ENCODE results near the gene COL4A4.

COL4A4 gene

DNA sequence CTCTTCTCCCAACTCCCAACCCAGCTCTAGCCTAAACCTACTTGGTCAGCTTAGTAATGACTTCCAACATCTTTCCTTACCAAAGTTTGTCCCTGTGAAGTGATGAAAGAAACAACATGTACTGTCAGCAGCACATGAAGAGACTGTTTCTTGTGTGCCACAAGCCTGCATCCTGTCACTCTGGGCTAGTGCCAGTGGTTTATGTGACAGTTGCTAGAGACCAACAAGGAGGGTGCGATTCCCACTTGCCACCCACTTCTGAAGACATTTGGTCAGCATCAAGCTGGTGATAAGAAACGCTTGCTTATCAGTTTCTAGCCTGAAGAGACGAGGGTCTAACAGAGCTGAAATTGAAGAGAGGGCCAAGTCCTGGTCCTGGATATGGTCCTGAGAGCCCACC, 132.6 kb downstream of the COL4A4 start:
- no peak for DNase-seq

DNA sequence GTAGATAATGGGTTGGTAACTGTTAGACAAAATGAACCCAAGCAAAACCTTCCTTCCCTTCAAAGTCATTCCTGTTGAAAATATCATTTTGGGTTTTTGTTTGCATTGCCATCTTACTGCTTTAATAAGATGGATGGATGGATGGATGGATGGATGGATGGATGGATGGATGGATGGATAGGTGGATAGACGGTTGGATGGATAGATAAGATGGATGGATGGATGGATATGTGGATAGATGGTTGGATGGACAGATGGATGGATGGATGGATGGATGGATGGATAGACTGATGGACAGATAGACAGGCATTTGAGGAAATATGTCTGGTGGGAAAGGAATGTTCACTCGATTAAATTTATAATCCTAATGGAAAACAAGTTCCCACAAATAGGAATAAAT, 133.2 kb downstream of the COL4A4 start:
- no peak for DNase-seq

DNA sequence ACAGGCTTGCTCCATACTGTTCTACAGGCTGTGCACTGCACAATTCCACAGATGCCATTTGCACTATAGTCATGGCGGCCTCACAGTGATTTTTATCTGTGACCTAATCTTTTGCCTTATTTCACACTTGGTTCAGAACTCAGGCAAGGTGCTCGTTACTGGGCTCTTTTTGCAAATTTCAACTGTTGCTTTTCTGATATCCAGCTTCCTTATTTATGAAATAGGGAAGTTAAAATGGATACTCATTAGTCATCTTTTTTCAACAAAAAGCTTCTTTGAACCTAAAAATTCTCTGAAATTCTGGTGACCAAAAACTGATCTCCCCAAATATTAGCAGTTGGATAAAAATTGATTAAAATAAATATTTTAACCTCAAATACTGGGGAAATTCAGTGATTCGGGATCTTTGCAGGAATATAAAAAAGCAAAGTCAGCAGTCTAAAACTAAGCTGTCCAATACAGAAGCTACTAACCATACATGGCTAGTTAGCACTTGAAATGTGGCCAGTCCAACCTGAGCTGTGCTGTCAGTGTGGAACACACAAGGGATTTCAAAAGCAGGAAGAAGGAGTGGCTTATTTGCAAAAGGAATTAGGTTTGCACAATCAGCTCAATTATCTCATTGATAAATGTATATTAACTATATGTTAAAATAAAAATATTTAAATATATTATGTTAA, 134.4 kb downstream of the COL4A4 start:
- no peak for DNase-seq

DNA sequence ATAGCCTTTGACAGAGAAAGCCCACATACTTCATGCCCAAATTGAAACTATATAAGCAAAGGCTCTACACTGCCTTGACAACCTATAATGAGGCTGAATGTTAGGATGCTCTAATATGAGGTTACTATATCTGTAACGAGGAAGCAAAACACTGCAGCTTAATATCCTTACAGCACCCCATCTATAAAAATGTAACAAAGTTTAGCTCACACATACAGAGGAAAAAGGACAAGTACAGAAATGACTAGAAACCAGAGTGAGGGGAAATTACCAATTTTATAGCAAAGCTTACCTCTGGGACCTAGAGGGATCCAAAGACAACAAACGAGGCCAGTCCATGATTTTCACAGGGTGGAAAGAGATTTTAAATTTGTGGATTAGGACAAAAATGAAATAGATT, 138.5 kb downstream of the COL4A4 start:
- no peak for DNase-seq

DNA sequence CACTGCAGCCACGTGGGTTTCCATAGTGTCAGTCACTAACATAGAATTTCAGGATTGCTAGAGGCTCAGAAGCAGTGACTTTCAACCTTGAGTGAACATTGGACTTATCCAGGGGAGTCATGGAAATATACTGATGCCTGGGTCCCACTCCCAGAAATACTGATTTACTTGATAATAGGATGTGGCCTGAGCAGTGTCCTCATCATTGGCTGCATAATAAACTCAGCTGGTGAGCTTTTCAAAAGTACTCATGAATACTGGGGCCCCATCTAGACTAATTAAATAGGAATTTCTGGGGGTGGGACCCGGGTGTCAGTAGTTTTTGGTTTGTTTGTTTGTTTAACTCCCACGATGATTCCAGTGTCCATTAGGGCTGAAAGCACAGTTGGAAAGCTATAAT, 141.4 kb downstream of the COL4A4 start:
- no peak for DNase-seq

DNA sequence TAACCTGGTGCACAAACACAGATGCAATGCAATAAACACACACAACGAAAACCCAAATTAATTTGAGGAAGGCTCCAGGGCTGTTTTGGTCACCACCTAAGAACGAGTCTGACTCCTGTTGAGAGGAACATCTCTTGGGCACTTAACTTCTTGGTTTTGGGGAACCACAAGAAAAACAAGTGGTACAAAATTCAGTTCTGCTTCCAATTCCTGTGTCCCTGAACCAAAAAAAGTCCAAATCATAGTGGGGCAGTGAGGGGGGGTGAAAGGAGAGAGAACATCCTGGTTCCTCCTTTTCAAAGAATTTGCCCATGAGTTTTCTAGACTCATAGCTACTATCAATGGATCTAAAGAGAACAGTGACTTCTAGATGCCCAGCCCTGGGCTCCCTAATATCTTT, 143.6 kb downstream of the COL4A4 start:
- peak in 3 of 56 donors; percentile 1 to 8 (median 7) for DNase-seq

DNA sequence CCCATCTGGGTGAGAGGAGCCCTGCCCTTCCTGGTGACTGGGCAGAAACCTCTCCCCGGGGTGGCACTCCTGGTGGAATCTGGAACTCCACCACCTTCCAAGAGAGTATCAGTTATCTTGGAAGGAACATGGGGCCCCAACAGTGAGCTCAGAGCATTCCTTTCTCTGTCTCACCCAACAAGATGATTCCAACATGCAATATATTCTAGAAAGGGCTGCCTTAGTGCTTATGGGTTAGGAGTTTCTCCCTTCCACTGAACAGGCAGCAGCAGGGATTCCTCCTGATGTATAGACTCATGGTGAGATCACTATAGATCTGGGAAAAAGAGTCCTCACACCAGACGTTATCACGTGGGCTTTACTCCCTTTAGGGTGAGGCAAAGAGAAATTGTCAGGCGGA, 147.1 kb downstream of the COL4A4 start:
- no peak for DNase-seq

DNA sequence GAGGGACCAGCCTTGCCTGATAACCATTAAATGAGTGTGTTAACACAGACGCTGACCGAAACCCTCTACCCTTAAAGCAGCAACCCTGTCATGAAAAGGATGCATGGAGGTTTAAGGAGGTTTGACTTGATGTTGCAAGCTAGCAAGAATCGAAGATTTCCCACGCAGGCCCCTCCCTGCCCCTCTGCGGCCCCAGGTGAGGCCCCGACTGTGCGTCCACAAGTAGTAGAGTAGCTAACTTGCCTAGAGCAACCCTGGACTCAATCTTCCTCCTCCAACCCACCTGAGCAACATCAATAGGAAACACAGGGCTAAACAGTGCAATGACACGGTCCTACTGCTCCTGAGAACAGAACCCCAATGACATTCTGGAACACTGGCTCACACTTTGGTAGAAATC, 150.1 kb downstream of the COL4A4 start:
- DNase-seq = no peak

DNA sequence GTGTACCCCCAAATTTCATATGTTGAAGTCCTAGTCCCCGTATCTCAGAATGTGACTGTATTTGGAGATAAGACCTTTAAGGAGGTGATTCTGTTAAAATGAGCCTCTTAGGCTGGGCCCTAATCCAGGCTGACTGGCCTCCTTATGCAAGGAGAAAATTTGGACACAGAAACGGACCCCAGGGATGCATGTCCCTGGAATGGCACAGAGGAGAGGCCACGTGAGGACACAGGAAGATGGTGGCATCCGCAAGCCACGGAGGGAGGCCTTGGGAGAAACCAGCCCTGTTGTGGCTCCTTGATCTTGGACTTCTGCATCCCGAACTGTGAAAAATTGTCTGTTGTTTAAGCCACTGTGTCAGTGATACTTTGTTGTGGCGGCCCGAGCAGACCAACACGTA, 150.7 kb downstream of the COL4A4 start:
- DNase-seq = no peak

DNA sequence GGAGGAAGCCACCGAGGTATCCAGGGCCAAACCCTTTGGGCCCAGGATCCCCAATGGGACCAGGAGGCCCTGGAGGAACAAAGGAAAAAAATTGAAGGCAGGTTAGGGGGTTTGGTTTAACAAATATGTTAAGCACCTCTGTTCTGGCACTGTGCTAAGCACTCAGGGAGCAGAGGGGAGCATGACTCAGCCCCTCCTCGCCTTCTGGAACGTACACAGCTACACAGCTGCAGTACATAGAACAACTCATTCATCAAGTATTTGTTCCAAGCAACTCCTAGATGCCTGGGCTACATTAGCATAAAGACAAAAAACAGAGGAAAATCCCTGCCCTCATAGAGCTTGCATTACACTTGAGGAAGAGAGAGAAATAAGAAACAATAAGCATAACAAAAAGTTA, 153.6 kb downstream of the COL4A4 start:
- DNase-seq = no peak

DNA sequence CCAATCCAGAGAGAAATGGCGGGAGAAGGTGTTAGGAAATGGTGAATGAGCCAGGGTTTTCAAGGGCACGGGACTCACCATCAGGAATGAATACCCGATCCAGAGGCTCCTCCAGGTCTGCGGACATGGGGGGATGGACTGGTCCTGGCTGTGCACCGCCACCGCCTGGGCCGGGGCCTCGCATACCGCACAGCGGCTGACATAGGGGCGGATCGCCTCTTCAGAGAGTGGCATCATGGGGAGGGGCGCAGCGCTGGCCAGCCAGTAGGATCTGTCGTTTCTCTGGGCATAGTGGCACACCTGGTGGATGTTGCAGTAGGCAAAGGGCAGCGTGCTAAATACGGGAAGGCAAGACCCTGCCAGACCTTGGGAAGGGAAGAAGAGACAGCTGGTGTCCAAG, 156.1 kb downstream of the COL4A4 start:
- DNase-seq = no peak

DNA sequence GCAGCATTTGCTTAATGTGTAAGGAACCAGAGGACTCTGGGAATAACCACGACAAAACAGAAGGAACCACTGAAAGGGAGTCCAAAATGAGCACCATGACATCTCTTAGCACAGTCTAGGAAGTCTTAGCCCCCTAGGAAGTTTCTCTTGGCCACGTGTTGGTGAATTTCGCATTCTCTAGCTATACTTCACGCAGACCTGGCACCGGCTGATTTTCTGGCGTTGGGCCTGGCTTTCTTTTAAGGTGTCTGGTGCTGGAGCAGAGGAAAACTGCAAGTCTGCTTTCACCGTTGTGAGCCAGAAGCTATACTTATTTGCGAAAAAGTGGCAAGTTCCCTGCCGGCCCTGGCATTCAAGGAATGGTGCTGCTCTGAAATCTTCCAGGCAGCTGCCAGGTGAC, 156.9 kb downstream of the COL4A4 start:
- no peak for DNase-seq

DNA sequence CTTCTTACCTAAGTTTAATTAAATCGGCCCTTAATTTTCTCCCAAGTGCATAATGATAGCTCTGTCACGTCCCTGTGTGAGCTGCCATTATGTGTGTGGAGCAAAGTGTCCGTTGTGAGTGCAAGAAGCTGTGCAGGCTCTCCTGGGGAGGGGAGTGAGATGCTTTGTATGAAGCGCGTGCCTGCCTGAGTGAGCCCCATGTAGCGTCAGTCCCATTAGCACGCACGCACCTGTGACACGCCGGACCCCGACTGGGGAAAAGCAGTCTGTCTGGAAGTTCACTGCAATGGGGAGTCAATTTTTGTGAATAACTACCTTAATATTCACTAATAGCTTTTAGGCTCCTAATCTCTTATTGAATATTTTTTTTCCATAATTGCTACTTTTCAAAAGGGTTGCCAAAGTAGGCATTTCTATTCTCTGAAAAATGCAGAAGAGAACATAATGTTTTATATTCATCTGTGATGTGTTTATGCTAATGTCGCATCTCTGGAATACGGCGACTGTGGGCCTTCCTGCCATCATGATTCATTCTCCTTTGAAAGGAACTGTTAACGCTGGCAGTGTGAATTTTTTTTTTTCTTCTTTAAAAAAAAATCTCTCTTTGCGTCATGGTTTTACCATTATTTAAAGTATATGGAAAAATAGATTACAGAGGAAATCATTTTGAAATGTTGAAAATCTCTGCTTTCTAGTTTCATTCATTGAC, 157.7 kb downstream of the COL4A4 start:
- peak in 1 of 56 donors; percentile 3 for DNase-seq

DNA sequence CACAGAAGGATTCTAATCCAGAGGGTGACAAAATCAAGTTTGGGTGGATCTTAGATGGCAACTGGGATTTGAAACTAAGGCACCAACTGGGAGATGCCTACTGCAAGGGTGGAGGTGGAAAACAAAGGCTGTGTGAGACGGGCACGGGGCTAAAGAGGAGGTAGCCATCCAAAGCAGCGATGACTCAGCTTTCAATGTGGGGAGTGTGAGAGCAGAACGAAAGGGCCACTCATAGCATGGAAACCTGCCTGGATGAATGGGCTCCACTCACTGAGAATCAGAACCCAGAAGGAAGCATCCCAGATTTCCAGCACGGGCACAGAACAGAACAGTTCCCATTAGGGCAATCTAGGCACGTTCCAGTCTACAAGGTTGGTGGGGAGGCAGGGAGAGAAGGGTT, 159.5 kb downstream of the COL4A4 start:
- no peak for DNase-seq

DNA sequence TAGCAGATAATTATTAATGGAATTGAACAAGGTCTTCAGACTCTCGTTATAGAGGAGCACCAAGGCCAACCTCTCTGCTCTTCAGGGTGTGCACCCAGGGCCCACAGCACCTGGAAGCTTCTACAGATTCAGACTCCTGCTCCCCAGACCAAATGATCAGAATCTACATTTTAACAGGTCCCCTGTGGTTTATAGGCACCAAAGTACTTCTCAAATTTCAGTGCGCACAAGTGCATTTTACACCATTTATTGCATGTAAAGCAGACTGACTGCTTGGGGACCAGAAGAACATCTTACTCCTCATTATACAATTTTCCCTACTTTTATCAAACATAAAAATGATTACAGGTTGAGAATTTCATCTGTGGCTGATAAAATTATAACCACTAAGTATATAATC, 163.9 kb downstream of the COL4A4 start:
- DNase-seq = no peak

DNA sequence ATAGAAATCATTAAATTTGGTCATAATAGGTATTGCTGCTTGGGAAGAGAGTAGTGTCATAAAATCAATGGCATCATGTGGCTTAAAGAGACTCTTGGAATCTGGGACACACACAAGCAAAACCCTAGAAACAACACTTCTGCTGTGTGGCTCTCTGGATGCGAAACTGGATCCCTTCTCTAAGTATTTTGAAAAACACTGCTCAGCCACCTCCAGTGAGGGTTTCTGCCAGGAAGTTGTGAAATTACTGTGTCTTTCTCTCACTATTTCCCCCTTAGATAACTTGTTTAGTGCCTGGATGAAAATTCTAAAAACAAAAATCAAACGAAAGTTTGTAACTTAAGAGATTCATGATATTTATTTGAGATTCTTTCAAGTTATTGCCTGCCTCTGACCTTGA, 164.3 kb downstream of the COL4A4 start:
- DNase-seq = no peak

DNA sequence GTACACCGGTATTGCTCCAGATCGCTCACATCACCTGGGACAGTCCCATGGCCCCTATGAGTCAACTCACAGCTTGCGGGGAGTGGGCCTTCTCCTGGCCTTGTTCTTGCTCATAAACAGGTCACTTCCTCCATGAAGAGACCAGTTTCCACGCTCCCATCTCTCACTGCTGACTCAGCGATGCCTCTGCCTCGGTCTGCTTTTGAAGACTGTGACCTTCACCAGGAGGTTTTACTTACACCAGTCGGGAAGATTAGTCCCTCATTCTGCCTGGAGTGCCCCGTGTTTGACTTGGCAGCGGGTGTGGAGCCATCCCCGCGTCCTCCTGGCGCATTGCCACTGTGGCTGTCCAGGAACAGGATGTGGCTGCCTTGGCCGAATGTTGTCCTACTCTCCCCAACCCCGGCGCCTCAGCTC, 168.4 kb downstream of the COL4A4 start:
- DNase-seq = peak in 9 of 56 donors; percentile 5 to 40 (median 16)

DNA sequence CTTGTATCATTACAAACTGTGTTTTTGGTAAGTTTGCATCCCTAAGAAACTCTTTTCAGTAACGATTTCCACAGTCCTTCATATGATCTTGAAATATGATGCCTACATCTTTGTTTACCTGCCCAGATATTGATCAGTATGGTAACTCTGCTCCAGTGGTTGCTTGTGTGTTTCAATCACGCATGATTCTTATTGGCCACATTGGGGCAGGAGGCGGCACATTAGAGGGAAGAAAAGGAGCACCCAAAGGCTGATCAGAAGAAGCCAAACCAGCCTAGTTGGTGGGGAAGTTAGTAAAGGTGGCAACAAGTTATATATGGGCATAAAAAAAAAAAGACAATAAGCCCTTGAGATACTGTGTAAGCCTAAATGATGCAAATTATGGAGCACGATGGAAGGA, 169.2 kb downstream of the COL4A4 start:
- DNase-seq = no peak

DNA sequence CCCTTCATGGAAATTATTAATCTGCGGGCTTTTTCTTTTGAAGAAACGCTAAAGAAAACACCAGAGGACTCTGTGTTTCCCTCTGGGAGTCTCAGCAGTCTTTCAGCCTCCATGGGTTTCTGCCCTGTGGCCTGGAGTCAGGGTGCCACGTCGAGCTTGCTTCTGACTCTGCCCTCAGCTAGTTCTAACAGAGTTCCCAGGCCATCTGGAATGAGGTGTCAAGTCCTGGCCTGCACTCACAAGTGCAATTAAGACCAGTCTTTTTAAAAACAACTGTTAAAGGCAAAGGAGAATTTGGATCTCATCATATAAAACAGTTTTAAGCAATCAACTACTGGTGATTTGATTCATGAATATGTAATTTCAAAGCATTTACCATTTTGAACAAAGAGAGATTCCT, 170.8 kb downstream of the COL4A4 start:
- no peak for DNase-seq

DNA sequence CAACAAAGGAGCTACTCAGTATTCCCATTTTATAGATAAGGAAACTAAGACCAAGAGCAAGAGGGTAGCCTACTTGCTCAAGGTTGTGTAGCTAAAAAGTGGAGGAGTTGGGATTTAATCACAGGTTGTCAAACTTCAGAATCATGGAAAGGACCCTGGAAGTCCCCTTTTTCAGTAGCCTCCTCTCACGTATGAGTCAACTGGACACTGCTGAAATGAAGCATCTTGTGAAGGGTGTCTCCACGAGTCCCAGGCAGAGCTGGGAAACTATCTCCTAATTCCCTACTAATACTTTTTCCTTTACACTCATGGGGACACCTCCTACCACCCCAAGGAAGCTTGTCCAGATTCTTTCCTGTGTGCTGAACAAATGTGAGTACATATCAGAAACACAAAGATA, 172.3 kb downstream of the COL4A4 start:
- no peak for DNase-seq

DNA sequence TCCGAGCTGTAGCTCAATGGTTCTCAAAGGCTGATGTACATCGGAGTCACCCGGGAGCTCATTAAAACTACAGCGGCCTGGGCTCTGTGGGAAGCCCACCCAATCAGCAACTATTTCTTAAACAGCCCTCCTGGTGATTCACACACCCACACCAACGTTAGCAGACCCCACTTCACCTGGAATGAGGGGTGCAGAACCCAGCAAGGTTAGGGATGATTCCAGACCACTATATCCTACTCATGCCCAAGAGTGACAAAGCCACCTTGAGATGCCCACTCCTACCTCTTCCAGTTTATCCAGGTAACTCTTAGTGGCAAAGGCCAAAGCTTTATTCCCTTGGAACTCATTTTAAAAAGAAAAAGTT, 178.4 kb downstream of the COL4A4 start:
- peak in 1 of 56 donors; percentile 54 for DNase-seq

DNA sequence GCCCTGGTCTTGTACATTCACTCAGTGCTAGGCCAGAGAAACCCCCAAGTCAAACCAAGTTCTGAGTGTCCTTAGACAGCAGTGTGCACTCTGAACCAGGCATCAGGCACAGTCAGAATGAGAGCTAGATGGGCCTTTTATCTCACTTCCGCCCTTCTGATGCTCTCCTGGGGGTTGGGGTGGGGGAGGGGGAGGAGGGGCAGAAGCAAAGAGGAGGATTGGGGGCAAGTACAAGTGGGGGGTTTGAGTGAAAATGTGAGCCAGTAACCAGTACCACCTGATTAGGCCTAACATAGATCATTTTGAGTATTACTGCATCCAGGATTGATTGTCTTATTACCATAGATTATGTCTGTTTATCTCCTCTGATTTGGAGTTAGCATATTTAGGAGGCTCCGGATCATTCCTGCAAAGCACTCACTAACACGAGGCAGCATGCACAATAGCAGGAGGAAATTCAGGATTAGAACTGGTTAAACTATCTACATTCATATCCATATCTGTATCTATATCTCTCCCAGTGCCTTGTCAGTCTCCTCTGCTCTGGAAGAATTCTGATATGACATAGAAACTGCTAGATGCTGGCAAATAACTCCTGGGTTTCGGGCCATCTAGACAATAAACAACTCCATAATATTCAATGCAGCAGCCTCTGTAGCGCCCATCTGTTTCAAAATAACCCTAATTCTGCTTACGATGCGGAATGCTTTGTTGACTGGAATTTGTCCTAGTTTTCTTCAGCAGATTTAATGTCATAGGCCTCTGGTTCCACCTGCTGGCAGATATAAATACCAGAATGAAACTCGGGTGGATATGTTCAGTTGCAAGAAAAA, 179.0 kb downstream of the COL4A4 start:
- DNase-seq = peak in 36 of 56 donors; percentile 3 to 85 (median 41)
